Stimulated activated CD4-positive, alpha-beta T cell treated with anti-CD3 and anti-CD28 coated beads, Interleukin-2, amount 100 ng/mL, for 48 hours (primary cell): ENCODE data around the gene RNF187.
A peak's percentile ranks its signal among the peaks of the same experiment; 100 is the strongest.

Source experiments
- DNase-seq, 2 donors: peaks; one replicate each; pipeline ENCODE4 v3.0.0-alpha.2; 2020

Gene RNF187

GRCh38 chr1:228487336-228488124, at the start of gene RNF187:
Gene RNF187 (plus strand): TSS chr1:228487382.
- peak in 1 of 2 donors; percentile 19 for DNase-seq

- no peak for DNase-seq
Measured at GRCh38 chr1:228437424-228437962, 49.7 kb upstream of the RNF187 start.

GRCh38 chr1:228438266-228438665, 48.9 kb upstream of the RNF187 start:
- no peak for DNase-seq

- no peak for DNase-seq
Measured at GRCh38 chr1:228440761-228441500, 46.3 kb upstream of the RNF187 start.

- no peak for DNase-seq
Measured at GRCh38 chr1:228443395-228443794, 43.8 kb upstream of the RNF187 start.

- no peak for DNase-seq
Measured at GRCh38 chr1:228445490-228445842, 41.7 kb upstream of the RNF187 start.

- DNase-seq = peak; percentile 17 to 28
Measured at GRCh38 chr1:228445843-228446650, 41.1 kb upstream of the RNF187 start.

GRCh38 chr1:228446852-228447251, 40.3 kb upstream of the RNF187 start:
- no peak for DNase-seq

- DNase-seq = no peak
Measured at GRCh38 chr1:228448372-228448771, 38.8 kb upstream of the RNF187 start.

GRCh38 chr1:228450200-228450599, 37.0 kb upstream of the RNF187 start:
- no peak for DNase-seq

- DNase-seq = no peak
Measured at GRCh38 chr1:228452194-228453021, 34.8 kb upstream of the RNF187 start.

- no peak for DNase-seq
Measured at GRCh38 chr1:228453022-228453560, 34.1 kb upstream of the RNF187 start.

GRCh38 chr1:228453614-228454013, 33.6 kb upstream of the RNF187 start:
- no peak for DNase-seq

- no peak for DNase-seq
Measured at GRCh38 chr1:228454238-228454637, 32.9 kb upstream of the RNF187 start.

- DNase-seq = no peak
Measured at GRCh38 chr1:228455715-228456114, 31.5 kb upstream of the RNF187 start.

- no peak for DNase-seq
Measured at GRCh38 chr1:228456252-228457016, 30.7 kb upstream of the RNF187 start.

- DNase-seq = no peak
Measured at GRCh38 chr1:228457017-228457395, 30.2 kb upstream of the RNF187 start.

GRCh38 chr1:228457396-228458176, 29.6 kb upstream of the RNF187 start:
- DNase-seq = peak; percentile 72 to 75

GRCh38 chr1:228459091-228459993, 27.8 kb upstream of the RNF187 start:
- peak; percentile 49 to 50 for DNase-seq
